GM12892 (cell line): ENCODE measurements around the gene MGMT.

Source experiments
- POLR2A ChIP-seq: IDR thresholded peaks from 2 replicates; pipeline ENCODE4 v1.6.1; 2011; ENCODE audit warnings: low read depth, low read length, control low read depth
- POLR2AphosphoS5 ChIP-seq: IDR thresholded peaks from 2 replicates; pipeline ENCODE4 v1.6.1; 2011; ENCODE audit warnings: low read depth, low read length, control low read depth

- no peak for TF ChIP-seq POLR2A
- TF ChIP-seq POLR2AphosphoS5 = no peak
Measured at GRCh38 chr10:129524936-129525335, 57.9 kb downstream of the MGMT start.
